Mucosa of rectum (tissue), 2 donors: ENCODE results near the gene WWTR1.

Experiments used
- H3K27ac ChIP-seq, 2 donors: one replicate each; pipeline ENCODE4 v1.7.0; 2013; ENCODE audit warnings: inconsistent platforms in 2 of 2, low read depth in 2 of 2, low read length in 2 of 2
- H3K27me3 ChIP-seq, 2 donors: one replicate each; pipeline ENCODE4 v1.7.0; 2013; ENCODE audit warnings: low read length in 2 of 2; ENCODE audit not compliant: control insufficient read depth in 2 of 2, insufficient read depth in 2 of 2
- H3K36me3 ChIP-seq, 2 donors: one replicate each; pipeline ENCODE4 v1.7.0; 2013; ENCODE audit warnings: low read length in 2 of 2; ENCODE audit not compliant: control insufficient read depth in 2 of 2, insufficient read depth in 2 of 2
- H3K4me1 ChIP-seq, 2 donors: one replicate each; pipeline ENCODE4 v1.7.0; 2013; ENCODE audit warnings: low read length in 2 of 2, mild to moderate bottlenecking in 1 of 2; ENCODE audit not compliant: control insufficient read depth in 2 of 2, insufficient read depth in 2 of 2
- H3K4me3 ChIP-seq, 2 donors: one replicate each; pipeline ENCODE4 v1.7.0; 2013; ENCODE audit warnings: low read length in 2 of 2
- H3K9ac ChIP-seq, 2 donors: one replicate each; pipeline ENCODE4 v1.7.0; 2013; ENCODE audit warnings: low read length in 2 of 2, low read depth in 1 of 2, mild to moderate bottlenecking in 1 of 2
- H3K9me3 ChIP-seq, 2 donors: one replicate each; pipeline ENCODE4 v1.7.0; 2013; ENCODE audit warnings: low read length in 2 of 2; ENCODE audit not compliant: control insufficient read depth in 2 of 2
- donor health status: healthy.
- donor health status: Normal muscosa, but diverticular disease.

Gene WWTR1

DNA sequence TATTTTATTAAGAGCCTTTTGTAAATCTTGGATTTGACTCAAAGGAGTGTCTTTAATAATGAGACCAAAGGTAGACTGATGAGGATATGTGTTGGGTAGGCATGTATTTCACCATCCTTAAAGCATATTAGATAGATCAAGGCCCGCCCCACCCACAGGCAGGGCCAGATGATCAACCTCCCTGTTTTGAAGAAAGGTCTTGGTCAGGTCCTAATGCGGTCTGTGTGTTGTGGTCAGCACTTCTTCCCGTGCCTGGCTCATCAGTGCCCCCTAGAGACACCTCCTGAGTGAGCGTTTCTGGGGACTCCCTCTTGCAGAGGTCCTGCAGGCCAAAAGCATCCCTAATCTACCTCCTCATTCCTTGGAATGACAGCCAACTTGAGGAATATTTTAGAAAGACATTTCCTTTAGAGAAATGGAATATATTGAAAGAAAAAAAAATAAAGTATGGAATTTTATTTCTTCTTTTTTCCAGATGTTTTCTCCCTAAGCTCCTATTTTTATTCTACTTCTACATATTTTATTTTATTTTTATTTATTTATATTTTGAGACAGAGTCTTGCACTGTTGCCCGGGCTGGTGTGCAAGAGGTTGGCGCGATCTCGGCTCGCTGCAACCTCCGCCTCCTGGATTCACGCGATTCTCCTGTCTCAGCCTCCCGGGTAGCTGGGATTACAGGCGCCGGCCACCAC, 177.4 kb downstream of the WWTR1 start:
- Histone ChIP-seq H3K9ac (no peak overlapping the region), H3K4me1 (no peaks in the 10 kb centered on the region), H3K27me3 (no peaks in the 10 kb centered on the region), H3K27ac (no peak overlapping the region), H3K36me3 (no peaks in the 10 kb centered on the region), H3K4me3 (no peak overlapping the region), H3K9me3 (no peaks in the 10 kb centered on the region)

DNA sequence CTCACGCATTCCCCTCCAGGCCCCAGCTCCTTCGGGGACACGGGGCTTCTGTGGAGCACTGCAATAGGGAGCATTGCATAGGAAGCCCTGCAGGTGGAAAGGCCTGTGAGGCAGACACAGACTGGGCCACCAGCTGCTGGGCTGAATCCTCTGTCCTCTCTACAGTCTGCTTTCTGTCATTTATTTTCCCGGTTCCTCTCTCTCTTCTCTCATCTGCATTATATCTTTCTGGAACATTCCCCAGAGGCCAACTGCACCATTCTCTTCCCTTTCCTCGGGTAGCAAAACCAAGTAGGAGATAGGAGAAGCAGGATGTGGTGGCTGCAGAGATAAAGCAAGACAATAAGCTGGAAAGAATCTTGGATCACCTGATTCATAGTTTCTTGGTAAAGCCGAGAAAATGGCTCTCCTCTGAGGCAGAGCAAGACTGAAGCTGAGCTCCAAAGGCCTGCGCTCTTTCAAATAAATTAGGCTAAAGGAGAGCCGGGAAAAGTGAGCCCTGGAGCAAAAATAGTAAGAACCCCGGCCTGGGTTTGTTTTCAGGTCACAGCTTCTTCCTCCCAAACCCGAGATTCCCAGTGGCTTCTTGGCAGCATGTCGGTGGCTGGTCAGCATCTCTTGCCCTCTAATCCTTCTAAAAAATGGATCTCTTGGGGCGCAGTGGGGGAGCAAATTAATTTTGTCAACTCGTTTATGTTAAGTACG, 178.1 kb downstream of the WWTR1 start:
- no peak overlapping the region for H3K4me3 ChIP-seq
- no peak overlapping the region for H3K27ac ChIP-seq
- no peaks in the 10 kb centered on the region for H3K36me3 ChIP-seq
- no peak overlapping the region for H3K9ac ChIP-seq
- H3K9me3 ChIP-seq, result no peaks in the 10 kb centered on the region
- H3K27me3 ChIP-seq, result no peaks in the 10 kb centered on the region
- peaks cover 0 to under 1% of the 10 kb centered on the region in 2 donors for H3K4me1 ChIP-seq

DNA sequence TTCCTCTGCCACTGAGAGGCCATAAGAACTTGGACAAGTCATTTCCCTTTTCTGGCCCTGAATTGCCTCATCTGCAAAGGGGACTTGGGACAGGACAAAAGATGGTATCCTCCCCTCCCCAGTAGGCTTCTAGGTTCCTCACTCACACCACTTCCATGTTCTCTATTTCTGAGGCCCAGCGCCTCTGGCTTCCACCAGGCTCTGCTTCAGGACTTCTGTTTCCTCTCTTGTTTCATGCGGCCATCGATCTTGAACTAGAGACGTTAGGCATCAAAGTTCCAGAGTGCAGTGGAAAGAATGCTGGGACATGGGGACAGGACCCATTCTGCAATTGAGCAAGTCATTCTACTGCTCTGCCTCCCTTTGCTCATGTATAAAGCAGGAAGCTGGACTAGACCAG, 181.6 kb downstream of the WWTR1 start:
- no peaks in the 10 kb centered on the region for H3K9me3 ChIP-seq
- peaks cover 4 to 13% of the 10 kb centered on the region in 2 donors for H3K4me1 ChIP-seq
- no peak overlapping the region for H3K4me3 ChIP-seq
- H3K9ac ChIP-seq, result no peak overlapping the region
- no peaks in the 10 kb centered on the region for H3K27me3 ChIP-seq
- H3K27ac ChIP-seq, result no peak overlapping the region
- H3K36me3 ChIP-seq, result no peaks in the 10 kb centered on the region

DNA sequence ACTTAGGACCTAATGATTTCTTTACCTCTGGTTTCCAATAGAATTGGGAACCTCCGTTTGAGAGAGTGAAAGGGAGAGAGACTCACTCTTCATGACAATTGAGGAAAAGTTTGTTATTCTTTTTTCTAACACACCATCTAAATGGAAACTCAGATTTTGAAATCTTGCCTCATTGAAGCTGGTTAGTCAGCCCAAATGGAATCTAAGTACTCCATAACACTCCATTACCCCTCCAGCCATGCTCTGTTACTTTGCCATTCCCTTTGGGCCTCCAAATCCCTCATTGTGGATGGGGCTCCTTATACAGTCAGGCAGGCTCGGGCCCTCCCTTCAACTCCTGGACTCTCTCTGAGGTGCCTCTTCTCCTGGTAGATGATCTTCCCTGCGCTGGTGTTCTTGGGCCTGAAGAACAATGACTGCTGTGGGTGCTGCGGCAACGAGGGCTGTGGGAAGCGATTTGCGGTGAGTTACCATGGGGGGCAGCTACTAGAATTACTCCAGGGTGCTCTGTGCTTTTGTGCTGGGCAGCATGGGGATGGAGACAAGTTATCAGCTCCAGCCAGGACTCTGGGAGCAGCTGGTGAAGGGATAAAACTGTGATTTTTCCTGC, 182.3 kb downstream of the WWTR1 start:
- no peak overlapping the region for H3K27ac ChIP-seq
- no peaks in the 10 kb centered on the region for H3K27me3 ChIP-seq
- H3K4me3 ChIP-seq, result no peak overlapping the region
- H3K4me1 ChIP-seq, result peaks cover 4 to 13% of the 10 kb centered on the region in 2 donors
- no peak overlapping the region for H3K9ac ChIP-seq
- H3K36me3 ChIP-seq, result no peaks in the 10 kb centered on the region
- H3K9me3 ChIP-seq, result no peaks in the 10 kb centered on the region

DNA sequence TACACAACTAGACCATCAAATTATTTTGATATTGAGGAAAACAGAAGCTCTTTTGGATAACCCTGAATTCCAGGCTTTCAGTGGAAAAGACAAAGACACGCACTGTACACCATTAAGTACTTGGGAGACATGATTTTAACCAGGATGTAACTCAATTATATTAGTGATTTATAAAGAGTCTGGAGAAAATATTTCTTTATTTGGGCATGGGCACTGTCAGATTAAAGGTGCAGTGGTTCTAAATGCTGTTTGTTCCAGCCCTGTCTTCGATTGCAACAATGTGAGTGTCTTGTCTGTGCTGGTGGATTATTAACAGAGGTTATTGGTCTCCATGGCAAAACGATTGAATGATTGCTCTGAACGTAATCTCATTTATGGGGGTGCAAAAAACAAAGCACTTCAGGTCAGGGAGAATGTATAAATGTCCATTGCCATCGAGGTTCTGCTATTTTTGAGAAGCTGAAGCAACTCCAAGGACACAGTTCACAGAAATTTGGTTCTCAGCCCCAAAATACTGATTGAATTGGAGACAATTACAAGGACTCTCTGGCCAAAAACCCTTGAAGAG, 183.5 kb downstream of the WWTR1 start, which contains the start of gene TM4SF4:
Gene TM4SF4, plus strand, starts transcription at position 448 of the 568 bp plus-strand sequence. CDS start 181 bp downstream, outside the sequence.
- no peaks in the 10 kb centered on the region for H3K27me3 ChIP-seq
- no peak within 1 kb of the TSS for H3K4me3 ChIP-seq
- no peaks in the 10 kb centered on the region for H3K9me3 ChIP-seq
- no peaks in the 10 kb centered on the region for H3K36me3 ChIP-seq
- peaks cover 4 to 13% of the 10 kb centered on the region in 2 donors for H3K4me1 ChIP-seq
- H3K9ac ChIP-seq, result no peak within 1 kb of the TSS
- no peak within 1 kb of the TSS for H3K27ac ChIP-seq

DNA sequence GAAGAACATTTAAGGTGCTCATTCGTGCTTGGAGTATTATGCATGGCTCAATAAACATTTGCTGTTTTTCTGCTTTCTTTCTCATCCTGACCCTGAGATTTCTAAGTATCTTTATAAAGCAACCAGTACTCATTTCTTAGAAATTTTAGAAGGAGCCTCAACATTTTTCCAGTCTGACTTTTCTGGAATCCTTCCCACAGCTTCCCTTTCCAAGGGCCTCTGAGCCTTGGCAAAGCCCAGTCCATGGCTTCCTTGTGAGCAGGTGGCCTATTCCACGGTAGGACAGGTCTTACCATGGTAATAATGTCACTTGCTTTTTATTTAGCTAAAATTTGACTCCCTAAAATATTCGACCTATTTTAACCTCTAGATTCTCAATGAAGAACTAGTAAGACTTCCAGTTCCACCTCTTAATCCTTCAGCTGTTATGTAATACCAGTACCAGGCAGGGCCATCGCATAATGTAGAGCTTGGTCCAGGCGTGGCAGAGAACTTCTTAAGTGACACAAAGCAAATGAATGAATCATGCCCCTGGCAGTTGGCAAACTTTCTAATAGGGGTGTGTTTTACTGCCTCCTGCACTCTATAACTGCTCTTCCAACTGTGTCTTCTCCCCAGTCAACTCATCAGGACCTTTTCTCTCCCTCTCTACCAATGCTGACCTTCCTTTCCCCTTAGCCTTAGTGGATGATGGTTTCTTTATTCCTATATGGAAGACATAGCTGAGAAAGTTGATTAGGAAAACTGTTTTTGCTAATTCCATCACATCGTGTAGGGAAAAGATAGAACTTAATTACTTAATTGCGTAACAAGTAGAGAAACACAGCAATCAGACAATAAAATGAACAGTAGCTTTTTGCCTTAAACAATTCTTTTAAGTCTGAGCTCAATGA, 184.2 kb downstream of the WWTR1 start:
- Histone ChIP-seq H3K9ac (no peak overlapping the region), H3K27ac (no peak overlapping the region), H3K4me1 (peaks cover 4 to 13% of the 10 kb centered on the region in 2 donors), H3K9me3 (no peaks in the 10 kb centered on the region), H3K27me3 (no peaks in the 10 kb centered on the region), H3K36me3 (no peaks in the 10 kb centered on the region), H3K4me3 (no peak overlapping the region)

DNA sequence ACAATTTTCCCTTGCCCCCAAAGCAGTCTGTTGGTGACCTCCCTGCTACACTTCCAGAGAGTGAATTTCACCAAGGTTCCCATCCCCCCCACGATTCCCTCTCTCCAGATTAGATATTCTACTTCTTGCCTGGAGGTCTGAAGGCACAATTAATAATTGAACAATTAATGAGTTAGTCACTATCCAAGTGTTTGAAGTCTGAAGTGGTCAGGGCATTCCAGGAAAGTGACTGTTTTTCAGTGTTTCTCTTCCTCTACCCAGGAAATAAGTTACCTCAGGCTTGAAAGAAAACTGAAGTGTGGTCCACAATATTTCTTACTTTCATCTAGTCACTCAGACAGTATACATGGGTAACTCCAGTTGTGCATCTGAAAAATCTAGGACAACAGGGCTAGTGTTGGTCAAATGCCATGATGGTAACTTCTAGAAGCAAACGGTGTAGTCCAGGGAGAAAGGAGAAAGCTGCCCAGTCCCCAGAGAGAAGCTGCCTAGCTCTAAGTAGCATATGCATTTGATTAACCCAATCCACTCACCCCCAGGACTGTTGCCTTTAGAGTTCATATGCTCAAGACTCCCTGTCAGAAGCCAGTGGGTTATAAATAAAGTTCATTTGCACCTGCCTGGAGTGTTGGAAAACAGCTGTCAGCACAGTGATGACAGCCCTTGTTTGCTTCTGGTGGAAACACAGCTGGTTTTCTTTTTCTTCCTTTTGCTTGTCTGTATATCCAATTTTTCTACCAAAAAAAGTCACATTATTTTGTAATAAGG, 185.6 kb downstream of the WWTR1 start:
- Histone ChIP-seq H3K4me3 (no peak overlapping the region), H3K4me1 (peaks cover 4 to 13% of the 10 kb centered on the region in 2 donors), H3K9me3 (no peaks in the 10 kb centered on the region), H3K36me3 (no peaks in the 10 kb centered on the region), H3K27ac (no peak overlapping the region), H3K9ac (no peak overlapping the region), H3K27me3 (no peaks in the 10 kb centered on the region)

DNA sequence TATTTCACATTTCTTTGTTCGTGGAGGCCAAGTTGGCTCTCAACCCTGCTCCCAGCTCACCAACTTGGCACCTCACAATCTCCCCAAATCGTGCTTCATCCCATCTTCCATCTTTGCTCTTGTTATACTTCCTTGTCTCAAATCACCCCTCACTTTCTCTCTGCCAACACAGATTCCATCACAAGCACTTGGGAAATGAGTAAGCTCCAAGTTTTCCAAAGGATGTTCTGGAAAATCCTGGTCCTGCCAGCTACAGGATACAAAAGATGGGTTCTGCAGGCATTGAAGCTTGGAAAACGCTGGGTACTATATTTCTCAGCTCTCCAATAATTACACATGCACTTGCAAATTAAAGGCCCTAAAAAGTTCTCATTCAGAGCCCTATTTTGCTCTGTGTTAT, 187.4 kb downstream of the WWTR1 start:
- Histone ChIP-seq H3K36me3 (no peaks in the 10 kb centered on the region), H3K4me1 (peaks cover 4 to 13% of the 10 kb centered on the region in 2 donors)

DNA sequence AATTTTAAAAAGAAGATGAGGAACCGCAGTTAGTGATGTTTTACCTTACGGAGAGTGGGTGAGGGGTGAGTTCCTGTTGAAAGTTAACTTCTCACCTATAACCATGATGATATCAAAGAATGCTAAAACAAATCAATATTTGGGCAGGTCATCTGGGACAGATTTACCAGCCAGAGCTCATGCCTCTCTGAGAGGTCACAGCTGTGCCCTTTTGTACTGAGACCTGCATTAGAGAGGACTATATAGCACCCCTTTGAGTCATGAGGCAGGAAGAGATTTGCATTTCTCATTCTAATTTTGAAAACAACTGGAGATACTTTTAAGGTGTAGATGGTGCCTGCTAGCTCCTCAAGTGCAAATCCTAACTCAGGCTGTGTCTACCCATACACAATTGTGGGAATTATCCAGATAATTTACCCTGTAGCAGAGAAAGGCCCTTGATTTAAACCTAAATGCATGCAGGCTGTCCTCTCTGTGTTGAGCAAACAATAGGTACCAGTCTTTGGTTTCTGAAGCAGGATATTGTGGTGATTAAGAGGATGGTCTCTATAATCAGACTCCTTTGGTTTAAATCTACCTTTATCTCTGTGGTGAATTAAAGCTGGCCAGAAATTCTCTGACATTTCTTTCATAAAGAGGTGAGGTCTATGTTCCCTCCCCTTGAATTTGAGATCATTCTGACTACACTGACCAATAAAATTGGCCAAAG, 189.2 kb downstream of the WWTR1 start:
- Histone ChIP-seq H3K4me1 (peaks cover 0 to 4% of the 10 kb centered on the region in 2 donors), H3K27me3 (no peaks in the 10 kb centered on the region), H3K27ac (no peak overlapping the region), H3K4me3 (no peak overlapping the region), H3K36me3 (no peaks in the 10 kb centered on the region), H3K9me3 (no peaks in the 10 kb centered on the region), H3K9ac (no peak overlapping the region)

More for the DNA sequence above, 187.4 kb downstream of the WWTR1 start:
- Histone ChIP-seq H3K27ac (no peak overlapping the region), H3K9me3 (no peaks in the 10 kb centered on the region), H3K9ac (no peak overlapping the region), H3K27me3 (no peaks in the 10 kb centered on the region), H3K4me3 (no peak overlapping the region)
